Mesothelial cell of epicardium (in vitro differentiated cells): ENCODE results near the gene B3GAT1. TPM values are rescaled to one million over a fixed set of nuclear protein-coding genes. Genes with fewer than 3 reads are reported as not detected.

Experiments used
- DNase-seq, 2 experiments: peaks; one replicate each; pipeline ENCODE4 v3.0.0; 2021; ENCODE audit warnings: low spot score in 2 of 2; ENCODE audit not compliant: unreplicated experiment in 2 of 2
- H3K27ac Mint-ChIP-seq: 2 replicates; pipeline ENCODE4 v1.8.0; 2021; ENCODE audit warnings: mixed read lengths
- H3K27me3 Mint-ChIP-seq: 2 replicates; pipeline ENCODE4 v1.8.0; 2021; ENCODE audit warnings: low read depth, mixed read lengths
- H3K36me3 Mint-ChIP-seq: 2 replicates; pipeline ENCODE4 v1.8.0; 2021; ENCODE audit warnings: mixed read lengths
- H3K4me1 Mint-ChIP-seq: 2 replicates; pipeline ENCODE4 v1.8.0; 2021; ENCODE audit warnings: mixed read lengths
- H3K4me3 Mint-ChIP-seq: 2 replicates; pipeline ENCODE4 v1.8.0; 2021; ENCODE audit warnings: mild to moderate bottlenecking, moderate library complexity, mixed read lengths
- H3K9me3 Mint-ChIP-seq: 2 replicates; pipeline ENCODE4 v1.8.0; 2021; ENCODE audit warnings: mixed read lengths
- total RNA-seq: library from RNA; stranded (reverse); gene quantifications from 3 replicates; pipeline ENCODE4 v1.2.1, GENCODE V29; 2021
- TF ChIP-seq, protein P1 (sequence below): fragments of 200-600 bp; sonication (generic); IDR thresholded peaks from one replicate; pipeline ENCODE4 v1.5.0; 2021; ENCODE audit warnings: antibody characterized with exemption; ENCODE audit not compliant: unreplicated experiment

Gene B3GAT1
- total RNA-seq, 1 donor from 2014 or later: 1.5 TPM

DNA sequence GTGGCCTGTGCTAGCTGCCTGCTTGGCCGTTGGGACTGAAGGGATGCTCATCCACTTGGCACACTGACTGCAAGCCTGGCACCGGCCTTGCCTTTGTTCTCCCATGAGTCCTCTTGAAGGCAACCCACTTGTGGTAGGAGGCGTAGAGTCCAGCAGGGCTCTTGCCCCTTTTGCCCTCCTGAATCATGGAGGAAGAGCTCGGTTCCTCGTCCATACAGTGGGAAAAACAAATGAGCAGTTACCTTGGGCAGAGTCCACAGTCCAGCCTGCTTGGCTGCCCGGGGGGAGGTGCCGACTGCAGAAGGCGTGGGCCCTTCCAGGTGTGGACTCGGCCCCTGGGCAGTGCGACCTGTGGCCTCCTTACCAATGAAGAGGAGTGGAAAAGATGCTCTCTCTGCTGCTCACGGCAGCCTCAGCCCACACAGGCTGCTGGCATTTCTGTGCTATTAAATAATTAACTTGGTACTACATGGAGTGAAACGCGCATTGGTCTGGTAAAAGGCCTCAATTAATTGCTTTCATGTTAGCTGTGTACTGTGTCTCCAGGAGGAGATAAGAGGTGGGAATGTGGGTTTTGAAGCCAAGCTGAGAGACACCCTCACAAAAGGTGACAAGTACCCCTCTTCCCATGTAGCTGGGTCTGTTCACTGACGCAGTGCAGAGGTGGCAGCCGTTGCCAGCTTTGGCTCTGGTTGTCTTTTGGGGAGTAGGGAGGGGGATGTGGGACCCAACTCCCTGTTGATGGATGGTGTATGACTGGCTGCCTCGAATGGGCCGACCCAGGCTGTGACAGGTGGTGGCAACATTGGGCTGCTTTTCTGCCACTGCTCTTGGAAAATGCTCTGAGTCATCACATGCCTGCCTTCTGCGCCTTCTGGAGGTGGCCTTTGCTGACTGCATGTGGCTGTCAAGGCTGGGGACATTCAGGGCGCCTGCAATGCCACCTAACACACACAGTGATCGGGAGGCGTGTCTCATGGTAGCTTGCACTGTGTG is 26.8 kb upstream of the B3GAT1 start:
- no peaks in the 10 kb centered on the region for H3K9me3 Mint-ChIP-seq
- no peak overlapping the region for H3K4me3 Mint-ChIP-seq
- H3K27me3 Mint-ChIP-seq: peaks cover 41% of the 10 kb centered on the region
- no peak overlapping the region for H3K27ac Mint-ChIP-seq
- no peaks in the 10 kb centered on the region for H3K4me1 Mint-ChIP-seq
- TF ChIP-seq, protein P1, sequence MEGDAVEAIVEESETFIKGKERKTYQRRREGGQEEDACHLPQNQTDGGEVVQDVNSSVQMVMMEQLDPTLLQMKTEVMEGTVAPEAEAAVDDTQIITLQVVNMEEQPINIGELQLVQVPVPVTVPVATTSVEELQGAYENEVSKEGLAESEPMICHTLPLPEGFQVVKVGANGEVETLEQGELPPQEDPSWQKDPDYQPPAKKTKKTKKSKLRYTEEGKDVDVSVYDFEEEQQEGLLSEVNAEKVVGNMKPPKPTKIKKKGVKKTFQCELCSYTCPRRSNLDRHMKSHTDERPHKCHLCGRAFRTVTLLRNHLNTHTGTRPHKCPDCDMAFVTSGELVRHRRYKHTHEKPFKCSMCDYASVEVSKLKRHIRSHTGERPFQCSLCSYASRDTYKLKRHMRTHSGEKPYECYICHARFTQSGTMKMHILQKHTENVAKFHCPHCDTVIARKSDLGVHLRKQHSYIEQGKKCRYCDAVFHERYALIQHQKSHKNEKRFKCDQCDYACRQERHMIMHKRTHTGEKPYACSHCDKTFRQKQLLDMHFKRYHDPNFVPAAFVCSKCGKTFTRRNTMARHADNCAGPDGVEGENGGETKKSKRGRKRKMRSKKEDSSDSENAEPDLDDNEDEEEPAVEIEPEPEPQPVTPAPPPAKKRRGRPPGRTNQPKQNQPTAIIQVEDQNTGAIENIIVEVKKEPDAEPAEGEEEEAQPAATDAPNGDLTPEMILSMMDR: no peak
- no peak for DNase-seq
- H3K36me3 Mint-ChIP-seq: no peaks in the 10 kb centered on the region

DNA sequence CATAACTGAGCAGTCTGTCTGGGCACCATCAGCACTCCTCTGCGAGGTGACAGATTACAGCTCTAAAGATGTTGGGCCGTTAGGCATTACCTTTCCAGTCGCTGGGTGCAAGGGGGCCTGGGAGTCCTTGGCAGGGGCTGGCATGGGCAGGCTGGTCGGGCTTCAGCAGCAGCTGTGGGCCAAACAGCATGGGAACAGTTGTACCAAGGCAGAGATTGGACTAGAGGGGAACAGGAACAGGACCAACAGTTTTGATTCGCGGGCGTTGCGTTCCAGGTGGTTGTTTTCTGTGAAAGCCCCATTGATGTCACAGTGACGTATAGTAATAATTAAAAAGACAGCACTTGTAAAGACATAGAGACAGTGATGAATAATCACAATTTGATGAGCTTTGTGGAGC is 25.8 kb upstream of the B3GAT1 start:
- H3K27me3 Mint-ChIP-seq: peaks cover 36% of the 10 kb centered on the region
- TF ChIP-seq, protein P1: no peak
- no peak overlapping the region for H3K27ac Mint-ChIP-seq
- no peaks in the 10 kb centered on the region for H3K9me3 Mint-ChIP-seq
- no peaks in the 10 kb centered on the region for H3K4me1 Mint-ChIP-seq
- DNase-seq: no peak
- no peaks in the 10 kb centered on the region for H3K36me3 Mint-ChIP-seq
- H3K4me3 Mint-ChIP-seq: no peak overlapping the region

DNA sequence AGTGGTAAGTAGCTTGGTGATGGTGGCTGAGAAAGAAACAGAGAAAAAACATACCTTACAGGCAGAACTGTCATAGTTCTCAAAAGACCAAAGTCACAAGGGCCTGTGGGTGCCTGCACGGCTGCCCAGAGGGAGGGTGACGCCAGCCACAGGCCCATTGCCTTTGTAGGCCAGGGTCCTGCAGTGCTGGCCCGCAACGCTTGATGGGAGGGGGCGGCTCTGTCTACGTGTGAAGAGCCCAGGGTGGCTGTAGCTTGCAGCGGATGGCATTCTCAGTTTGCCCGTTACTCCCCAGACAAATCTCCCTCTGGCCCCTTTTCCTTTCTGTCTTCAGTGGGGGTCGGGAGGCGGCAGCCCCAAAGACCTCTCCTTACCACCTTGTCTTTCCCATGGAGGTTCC is 24.7 kb upstream of the B3GAT1 start:
- TF ChIP-seq, protein P1: no peak
- Mint-ChIP-seq H3K9me3 (peaks cover 4% of the 10 kb centered on the region), H3K4me3 (no peak overlapping the region), H3K27me3 (peaks cover 35% of the 10 kb centered on the region), H3K27ac (no peak overlapping the region), H3K4me1 (no peaks in the 10 kb centered on the region), H3K36me3 (no peaks in the 10 kb centered on the region)
- DNase-seq: no peak

DNA sequence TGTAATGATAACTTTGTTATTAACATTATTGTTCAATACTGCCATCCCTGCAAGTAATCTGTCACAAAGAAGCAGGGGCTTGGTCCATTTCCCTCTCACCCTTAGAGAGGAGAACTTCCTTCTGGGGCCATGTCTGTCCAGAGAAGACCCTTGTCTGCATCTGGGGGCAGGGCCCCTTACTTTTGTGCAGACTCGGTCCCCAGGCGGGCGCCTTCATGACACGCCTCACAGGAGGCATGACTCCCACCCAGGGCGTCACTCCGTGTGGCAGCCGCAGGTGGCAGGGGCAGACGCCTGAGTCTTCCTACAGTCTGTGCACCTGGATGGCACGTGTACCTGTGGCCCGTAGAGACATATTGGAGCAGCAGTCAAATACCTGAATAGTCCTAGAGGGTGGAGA is 21.8 kb upstream of the B3GAT1 start:
- no peaks in the 10 kb centered on the region for H3K36me3 Mint-ChIP-seq
- H3K4me3 Mint-ChIP-seq: no peak overlapping the region
- no peaks in the 10 kb centered on the region for H3K4me1 Mint-ChIP-seq
- no peak overlapping the region for H3K27ac Mint-ChIP-seq
- TF ChIP-seq, protein P1: no peak
- H3K27me3 Mint-ChIP-seq: peaks cover 30% of the 10 kb centered on the region
- no peak for DNase-seq
- peaks cover 9% of the 10 kb centered on the region for H3K9me3 Mint-ChIP-seq

DNA sequence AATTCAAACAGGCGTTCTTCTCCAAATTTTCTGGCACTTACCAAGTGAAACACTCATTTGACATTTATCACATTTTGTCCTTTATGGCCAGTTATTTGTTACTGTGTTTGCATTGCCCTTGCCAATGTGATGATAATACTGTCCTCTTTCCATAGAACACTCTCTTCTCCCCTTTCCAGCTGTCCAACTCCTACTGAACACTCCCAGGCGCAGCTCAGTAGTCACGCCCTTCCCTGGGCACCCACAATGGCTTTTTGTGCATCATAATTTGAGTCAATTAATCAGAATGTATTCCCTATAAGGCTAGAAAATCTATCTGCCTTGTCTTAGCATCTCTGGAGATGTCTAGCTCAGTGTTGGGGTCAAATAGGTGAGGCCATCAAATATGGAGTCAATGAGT is 21.2 kb upstream of the B3GAT1 start:
- Mint-ChIP-seq H3K4me3 (no peak overlapping the region), H3K27me3 (peaks cover 31% of the 10 kb centered on the region), H3K36me3 (no peaks in the 10 kb centered on the region), H3K27ac (no peak overlapping the region), H3K4me1 (no peaks in the 10 kb centered on the region), H3K9me3 (peaks cover 9% of the 10 kb centered on the region)
- no peak for DNase-seq
- TF ChIP-seq, protein P1: no peak
